ENCODE results near the gene STRAP. TPM values are rescaled to one million over a fixed set of nuclear protein-coding genes. Genes with fewer than 3 reads are reported as not detected.
A peak's percentile ranks its signal among the peaks of the same experiment; 100 is the strongest.
"Not testable (repeated sequence)": the region's sequence is repeated elsewhere in the genome, so short reads cannot be mapped to it uniquely, and the experiment has no call there.

STRAP gene
- total RNA-seq, 2 donors from 2014 or later = 24.1 to 28.5 TPM

- Histone ChIP-seq H3K27ac (peak within 1 kb of the TSS; percentile 88 to 96 (median 90)), H3K27me3 (no peaks in the 10 kb centered on the region), H3K4me1 (peaks cover 6% of the 10 kb centered on the region), H3K9me3 (no peaks in the 10 kb centered on the region), H3K4me3 (peak within 1 kb of the TSS; percentile 26 to 54), H3K36me3 (replicated peaks in 1 of 2; ENCODE audit: insufficient read depth in 1 of 2, low read depth in 2 of 2) (no peaks in the 10 kb centered on the region)
- ATAC-seq (peak; percentile 99), DNase-seq (peak; percentile 82 to 89 (median 84))
- WGBS, 2 donors = 0% methylated on average over 29 to 54 of the region's 59 CpGs
- TF ChIP-seq, protein P1, sequence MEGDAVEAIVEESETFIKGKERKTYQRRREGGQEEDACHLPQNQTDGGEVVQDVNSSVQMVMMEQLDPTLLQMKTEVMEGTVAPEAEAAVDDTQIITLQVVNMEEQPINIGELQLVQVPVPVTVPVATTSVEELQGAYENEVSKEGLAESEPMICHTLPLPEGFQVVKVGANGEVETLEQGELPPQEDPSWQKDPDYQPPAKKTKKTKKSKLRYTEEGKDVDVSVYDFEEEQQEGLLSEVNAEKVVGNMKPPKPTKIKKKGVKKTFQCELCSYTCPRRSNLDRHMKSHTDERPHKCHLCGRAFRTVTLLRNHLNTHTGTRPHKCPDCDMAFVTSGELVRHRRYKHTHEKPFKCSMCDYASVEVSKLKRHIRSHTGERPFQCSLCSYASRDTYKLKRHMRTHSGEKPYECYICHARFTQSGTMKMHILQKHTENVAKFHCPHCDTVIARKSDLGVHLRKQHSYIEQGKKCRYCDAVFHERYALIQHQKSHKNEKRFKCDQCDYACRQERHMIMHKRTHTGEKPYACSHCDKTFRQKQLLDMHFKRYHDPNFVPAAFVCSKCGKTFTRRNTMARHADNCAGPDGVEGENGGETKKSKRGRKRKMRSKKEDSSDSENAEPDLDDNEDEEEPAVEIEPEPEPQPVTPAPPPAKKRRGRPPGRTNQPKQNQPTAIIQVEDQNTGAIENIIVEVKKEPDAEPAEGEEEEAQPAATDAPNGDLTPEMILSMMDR (IDR thresholded peaks at IDR 0.05) = peak in 1 of 7 experiments; percentile 33
- TF ChIP-seq POLR2A (IDR thresholded peaks at IDR 0.05) = peak; percentile 88 to 91 (median 90)
- intact Hi-C loops (cut with DNase I) = no loop called here
Observed at GRCh38 chr12:15910864-15911721, 28.9 kb downstream of the STRAP start, which contains the start of gene DERA. Gene DERA, plus strand, starts transcription at chr12:15911332. Its CDS starts 52 bp downstream, at chr12:15911384.

DNA sequence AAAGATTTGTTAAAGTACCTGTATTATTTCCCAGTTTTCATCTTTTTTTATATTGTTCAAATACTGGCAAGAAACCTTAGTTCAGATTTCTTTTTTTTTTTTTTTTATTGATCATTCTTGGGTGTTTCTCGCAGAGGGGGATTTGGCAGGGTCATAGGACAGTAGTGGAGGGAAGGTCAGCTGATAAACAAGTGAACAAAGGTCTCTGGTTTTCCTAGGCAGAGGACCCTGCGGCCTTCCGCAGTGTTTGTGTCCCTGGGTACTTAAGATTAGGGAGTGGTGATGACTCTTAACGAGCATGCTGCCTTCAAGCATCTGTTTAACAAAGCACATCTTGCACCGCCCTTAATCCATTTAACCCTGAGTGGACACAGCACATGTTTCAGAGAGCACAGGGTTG is 29.7 kb downstream of the STRAP start:
- H3K36me3 ChIP-seq (replicated peaks in 1 of 2; ENCODE audit: insufficient read depth in 1 of 2, low read depth in 2 of 2); H3K27me3 ChIP-seq; H3K9me3 ChIP-seq; DNase-seq; H3K4me1 ChIP-seq; intact Hi-C loops (cut with DNase I): not testable (repeated sequence)
- 0 to 3% methylated on average over 5 of the region's 5 CpGs for WGBS, 2 donors
- peak overlapping the region; percentile 26 to 54 for H3K4me3 ChIP-seq
- peak overlapping the region; percentile 88 to 96 (median 90) for H3K27ac ChIP-seq
- peak; percentile 16 for ATAC-seq

DNA sequence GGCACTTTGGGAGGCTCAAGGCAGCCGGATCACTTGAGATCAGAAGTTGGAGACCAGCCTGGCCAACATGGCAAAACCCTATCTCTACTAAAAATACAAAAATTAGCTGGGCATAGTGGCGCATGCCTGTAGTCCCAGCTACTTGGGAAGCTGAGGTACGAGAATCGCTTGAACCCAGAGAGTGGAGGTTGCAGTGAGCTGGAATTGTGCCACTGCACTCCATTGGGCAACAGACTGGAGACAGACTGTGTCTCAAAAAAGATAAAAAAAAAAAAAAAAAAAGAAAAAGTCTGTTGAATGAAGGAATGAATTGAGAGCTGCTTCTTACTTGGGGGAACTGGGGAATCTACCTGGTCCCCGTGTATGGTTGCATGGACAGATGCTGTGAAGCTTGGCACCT is 31.9 kb downstream of the STRAP start:
- intact Hi-C loops (cut with DNase I); H3K27me3 ChIP-seq; H3K4me3 ChIP-seq; DNase-seq; H3K4me1 ChIP-seq; H3K9me3 ChIP-seq; H3K36me3 ChIP-seq (replicated peaks in 1 of 2; ENCODE audit: insufficient read depth in 1 of 2, low read depth in 2 of 2); ATAC-seq; H3K27ac ChIP-seq: not testable (repeated sequence)
- WGBS, 2 donors = 94 to 96% methylated on average over 5 of the region's 5 CpGs

- no peaks in the 10 kb centered on the region for H3K36me3 ChIP-seq (replicated peaks in 1 of 2; ENCODE audit: insufficient read depth in 1 of 2, low read depth in 2 of 2)
- ATAC-seq (no peak), DNase-seq (no peak)
- no peaks in the 10 kb centered on the region for H3K27me3 ChIP-seq
- peaks cover 3% of the 10 kb centered on the region for H3K4me1 ChIP-seq
- H3K4me3 ChIP-seq = no peak overlapping the region
- no peaks in the 10 kb centered on the region for H3K9me3 ChIP-seq
- TF ChIP-seq, protein P1 (IDR thresholded peaks at IDR 0.05) = no peak
- TF ChIP-seq POLR2A (IDR thresholded peaks at IDR 0.05) = no peak
- WGBS, 2 donors = 86 to 95% methylated on average over 7 of the region's 7 CpGs
- intact Hi-C loops (cut with DNase I) = no loop called here
- H3K27ac ChIP-seq = no peak overlapping the region
Observed at GRCh38 chr12:15918066-15918465, 35.9 kb downstream of the STRAP start.

- DNase-seq = no peak
- Histone ChIP-seq H3K4me1 (peaks cover 3% of the 10 kb centered on the region), H3K27ac (no peak overlapping the region), H3K27me3 (no peaks in the 10 kb centered on the region), H3K9me3 (no peaks in the 10 kb centered on the region), H3K4me3 (no peak overlapping the region), H3K36me3 (replicated peaks in 1 of 2; ENCODE audit: insufficient read depth in 1 of 2, low read depth in 2 of 2) (no peaks in the 10 kb centered on the region)
- WGBS, 2 donors = 79 to 87% methylated on average over 2 of the region's 2 CpGs
- no peak for ATAC-seq
- intact Hi-C loops (cut with DNase I) = no loop called here
- TF ChIP-seq, protein P1 (IDR thresholded peaks at IDR 0.05) = no peak
- no peak for TF ChIP-seq POLR2A (IDR thresholded peaks at IDR 0.05)
Observed at GRCh38 chr12:15919418-15919817, 37.2 kb downstream of the STRAP start.

Measured in body of pancreas (tissue), 4 donors.